Kidney (tissue), 14 donors: Measurements from ENCODE around the gene CHD6. TPM values are rescaled to one million over a fixed set of nuclear protein-coding genes. Genes with fewer than 3 reads are reported as not detected.

Experiments used
- DNase-seq, 5 donors: peaks; one replicate each; pipeline ENCODE4 v3.0.0-alpha.2; 2013 to 2020
- FAIRE-seq: peaks from 2 replicates; lab custom pipeline; 2012; peaks lifted over from hg19 to GRCh38; lab: Jason Lieb, UNC
- H3K27ac ChIP-seq, 2 donors: one replicate each; pipeline ENCODE4 v1.7.0; 2013; ENCODE audit warnings: low read depth in 2 of 2, low read length in 2 of 2, inconsistent platforms in 1 of 2
- H3K27me3 ChIP-seq: one replicate; pipeline ENCODE4 v1.7.1; 2013; ENCODE audit warnings: low read length, inconsistent platforms; ENCODE audit not compliant: control insufficient read depth, insufficient read depth
- H3K36me3 ChIP-seq, 3 donors: one replicate each; pipeline versions ENCODE4 v1.7.0 to v1.7.1; 2013; ENCODE audit warnings: low read length in 3 of 3, control low read depth in 1 of 3, inconsistent platforms in 1 of 3; ENCODE audit not compliant: insufficient read depth in 3 of 3, control insufficient read depth in 2 of 3
- H3K4me1 ChIP-seq, 3 donors: one replicate each; pipeline versions ENCODE4 v1.7.0 to v1.7.1; 2013; ENCODE audit warnings: low read length in 3 of 3, inconsistent platforms in 1 of 3, low read depth in 1 of 3; ENCODE audit not compliant: control insufficient read depth in 2 of 3, insufficient read depth in 2 of 3
- H3K4me3 ChIP-seq, 3 donors: one replicate each; pipeline versions ENCODE4 v1.7.0 to v1.8.1; 2013; ENCODE audit warnings: low read length in 3 of 3, control low read depth in 1 of 3, inconsistent platforms in 1 of 3
- H3K9ac ChIP-seq, 3 donors: one replicate each; pipeline versions ENCODE4 v1.7.0 to v1.7.1; 2013; ENCODE audit warnings: low read length in 3 of 3, control low read depth in 1 of 3, inconsistent platforms in 1 of 3
- H3K9me3 ChIP-seq, 3 donors: one replicate each; pipeline versions ENCODE4 v1.7.0 to v1.7.1; 2013; ENCODE audit warnings: low read length in 3 of 3, control low read depth in 1 of 3, inconsistent platforms in 1 of 3; ENCODE audit not compliant: control insufficient read depth in 2 of 3, insufficient read depth in 1 of 3
- CTCF ChIP-seq: IDR thresholded peaks from 3 replicates; pipeline ENCODE4 v1.5.1; 2012; ENCODE audit warnings: mild to moderate bottlenecking, moderate library complexity, borderline replicate concordance; ENCODE audit not compliant: insufficient read depth; ENCODE audit errors: extremely low read depth
- intact Hi-C: fragments of 100-400 bp; cut with DNase I; formaldehyde crosslinking; loops from one replicate; pipeline ENCODE4 v1.11.1; 2022
- polyA plus RNA-seq: library from polyadenylated mRNA; stranded (reverse); fragments of 350-450 nt; fragmentation: Illumina TruSeq; extraction: RNeasy Lipid Tissue Mini Kit (QIAGEN cat#74804); gene quantifications from one replicate; pipeline ENCODE4 v1.2.3, GENCODE V29; 2014; ENCODE audit warnings: low read depth, low replicate concordance; ENCODE audit not compliant: insufficient read depth
- total RNA-seq: library from RNA; stranded (reverse); fragmentation: NEBNext Ultra II Directional; extraction: Animal tissue kit (Norgen Biotek cat#: 25700); gene quantifications from one replicate; pipeline ENCODE4 v1.2.1, GENCODE V29; 2021
- donor health status: control.
- donor health status: control.
- donor health status: control.
- donor health status: control.
- donor health status: control.
- donor health status: DM: yes; HTN: yes; CAD: no.
- donor health status: Normal renal cell carcinoma (clear cell type).

CHD6 gene
- total and polyA plus RNA-seq, 2 donors from 2014 or later, result 4.5 to 53.5 TPM

GRCh38 chr20:41615676-41616075 lies 2.5 kb downstream of the CHD6 start:
- Histone ChIP-seq H3K9ac (no peak overlapping the region), H3K36me3 (no peaks in the 10 kb centered on the region), H3K4me1 (peaks cover 2 to 10% (median 3%) of the 10 kb centered on the region in 3 donors), H3K4me3 (no peak overlapping the region), H3K27me3 (no peaks in the 10 kb centered on the region), H3K9me3 (no peaks in the 10 kb centered on the region), H3K27ac (no peak overlapping the region)
- DNase-seq (no peak), FAIRE-seq (no peak)
- intact Hi-C loops, result no loop called here
- no peak for TF ChIP-seq CTCF

GRCh38 chr20:41615110-41615509 lies 3.1 kb downstream of the CHD6 start:
- H3K4me3 ChIP-seq, result no peak overlapping the region
- H3K36me3 ChIP-seq, result no peaks in the 10 kb centered on the region
- H3K9me3 ChIP-seq, result no peaks in the 10 kb centered on the region
- no peaks in the 10 kb centered on the region for H3K27me3 ChIP-seq
- no peak for TF ChIP-seq CTCF
- FAIRE-seq, result no peak
- intact Hi-C loops, result no loop called here
- H3K9ac ChIP-seq, result no peak overlapping the region
- H3K4me1 ChIP-seq, result peaks cover 2 to 10% (median 3%) of the 10 kb centered on the region in 3 donors
- H3K27ac ChIP-seq, result no peak overlapping the region
- DNase-seq, result no peak

GRCh38 chr20:41613321-41613720 lies 4.9 kb downstream of the CHD6 start:
- Histone ChIP-seq H3K9ac (no peak overlapping the region), H3K4me3 (no peak overlapping the region), H3K4me1 (peaks cover 2 to 15% (median 3%) of the 10 kb centered on the region in 3 donors), H3K9me3 (no peaks in the 10 kb centered on the region), H3K27ac (no peak overlapping the region), H3K27me3 (no peaks in the 10 kb centered on the region), H3K36me3 (no peaks in the 10 kb centered on the region)
- DNase-seq (no peak), FAIRE-seq (no peak)
- TF ChIP-seq CTCF, result no peak
- intact Hi-C loops, result no loop called here

- H3K9me3 ChIP-seq, result no peaks in the 10 kb centered on the region
- H3K36me3 ChIP-seq, result no peaks in the 10 kb centered on the region
- peaks cover 0 to 8% (median 5%) of the 10 kb centered on the region in 3 donors for H3K4me1 ChIP-seq
- no peak overlapping the region for H3K27ac ChIP-seq
- no peak overlapping the region for H3K4me3 ChIP-seq
- FAIRE-seq (no peak), DNase-seq (no peak)
- intact Hi-C loops, result no loop called here
- no peaks in the 10 kb centered on the region for H3K27me3 ChIP-seq
- no peak for TF ChIP-seq CTCF
- no peak overlapping the region for H3K9ac ChIP-seq
These were observed 8.7 kb downstream of the CHD6 start for GRCh38 chr20:41609474-41609873.
